DND-41 (cell line): ENCODE results near the gene NOSTRIN.

Experiments
- ATAC-seq: fragments of 200-7000 bp; cut with Tn5 transposase; 3 replicates; pipeline ENCODE4 v1.9.1; 2021; ENCODE audit warnings: low read depth; ENCODE audit not compliant: insufficient read depth
- DNase-seq: peaks from one replicate; pipeline ENCODE4 v3.0.0-alpha.2; 2020
- H2AFZ ChIP-seq: 2 replicates; pipeline ENCODE4 v1.6.0; 2012; ENCODE audit warnings: low read depth, low read length
- H3K27ac ChIP-seq: 2 replicates; pipeline ENCODE4 v1.5.1; 2012; ENCODE audit warnings: low read length, inconsistent platforms
- H3K27me3 ChIP-seq: fragments of 200-600 bp; sonication (generic); 2 replicates; pipeline ENCODE4 v1.6.0; 2012; ENCODE audit warnings: low read length, mild to moderate bottlenecking, inconsistent platforms; ENCODE audit not compliant: insufficient read depth, poor library complexity
- H3K36me3 ChIP-seq: 2 replicates; pipeline ENCODE4 v1.5.1; 2012; ENCODE audit warnings: low read length, inconsistent platforms; ENCODE audit not compliant: insufficient read depth
- H3K4me1 ChIP-seq: 2 replicates; pipeline ENCODE4 v1.5.1; 2012; ENCODE audit warnings: mild to moderate bottlenecking, low read length; ENCODE audit not compliant: insufficient read depth
- H3K4me2 ChIP-seq: 2 replicates; pipeline ENCODE4 v1.6.0; 2012; ENCODE audit warnings: mild to moderate bottlenecking, moderate library complexity, low read length, inconsistent platforms; ENCODE audit not compliant: insufficient read depth
- H3K4me3 ChIP-seq, 2 experiments: fragments of 200-600 bp in 1 of 2; shearing (Covaris generic) in 1 of 2; 2 replicates each; pipeline ENCODE4 v1.5.1; 2012 to 2016; ENCODE audit warnings: inconsistent platforms in 2 of 2, low read length in 2 of 2, mild to moderate bottlenecking in 2 of 2, low read depth in 1 of 2, moderate library complexity in 1 of 2
- H3K79me2 ChIP-seq: 2 replicates; pipeline ENCODE4 v1.6.0; 2012; ENCODE audit warnings: low read length, inconsistent platforms; ENCODE audit not compliant: insufficient read depth
- H3K9ac ChIP-seq: 2 replicates; pipeline ENCODE4 v1.6.0; 2012; ENCODE audit warnings: low read depth, mild to moderate bottlenecking, inconsistent platforms, low read length, moderate library complexity
- H3K9me3 ChIP-seq: 2 replicates; pipeline ENCODE4 v1.5.1; 2012; ENCODE audit warnings: low read length, moderate library complexity, mild to moderate bottlenecking, inconsistent platforms; ENCODE audit not compliant: insufficient read depth, severe bottlenecking
- H4K20me1 ChIP-seq: 2 replicates; pipeline ENCODE4 v1.6.0; 2012; ENCODE audit warnings: low read length; ENCODE audit not compliant: insufficient read depth
- CTCF ChIP-seq: IDR thresholded peaks from 2 replicates; pipeline ENCODE4 v1.5.1; 2012; ENCODE audit warnings: borderline replicate concordance, low read length, moderate library complexity, mild to moderate bottlenecking; ENCODE audit not compliant: poor library complexity, severe bottlenecking; ENCODE audit errors: extremely low read depth
- EZH2 ChIP-seq: IDR thresholded peaks from 3 replicates; pipeline ENCODE4 v1.6.1; 2012; ENCODE audit warnings: borderline replicate concordance, low read depth, mild to moderate bottlenecking, moderate library complexity, low read length, inconsistent platforms; ENCODE audit not compliant: severe bottlenecking

The NOSTRIN gene

GRCh38 chr2:168907940-168908662, 105.7 kb downstream of the NOSTRIN start:
- TF ChIP-seq CTCF, result no peak
- no peak for TF ChIP-seq EZH2
- H4K20me1 ChIP-seq, result no peaks in the 10 kb centered on the region
- H3K27me3 ChIP-seq, result peaks cover 3% of the 10 kb centered on the region
- no peak for ATAC-seq
- H3K4me3 ChIP-seq, result no peak overlapping the region
- H3K27ac ChIP-seq, result no peak overlapping the region
- H2AFZ ChIP-seq, result no peak overlapping the region
- H3K79me2 ChIP-seq, result no peaks in the 10 kb centered on the region
- no peaks in the 10 kb centered on the region for H3K9me3 ChIP-seq
- H3K36me3 ChIP-seq, result no peaks in the 10 kb centered on the region
- no peaks in the 10 kb centered on the region for H3K4me1 ChIP-seq
- no peak for DNase-seq
- no peak overlapping the region for H3K9ac ChIP-seq
- H3K4me2 ChIP-seq, result no peak overlapping the region

- H3K79me2 ChIP-seq, result no peaks in the 10 kb centered on the region
- no peaks in the 10 kb centered on the region for H3K4me1 ChIP-seq
- H3K4me2 ChIP-seq, result no peak overlapping the region
- H2AFZ ChIP-seq, result no peak overlapping the region
- H4K20me1 ChIP-seq, result no peaks in the 10 kb centered on the region
- no peak overlapping the region for H3K9ac ChIP-seq
- H3K9me3 ChIP-seq, result no peaks in the 10 kb centered on the region
- no peak overlapping the region for H3K4me3 ChIP-seq
- no peaks in the 10 kb centered on the region for H3K27me3 ChIP-seq
- no peak for DNase-seq
- ATAC-seq, result no peak
- TF ChIP-seq EZH2 (no peak), CTCF (no peak)
- H3K36me3 ChIP-seq, result no peaks in the 10 kb centered on the region
- H3K27ac ChIP-seq, result no peak overlapping the region
Measured at GRCh38 chr2:168910330-168910729, 107.9 kb downstream of the NOSTRIN start.

- Histone ChIP-seq H3K79me2 (no peaks in the 10 kb centered on the region), H3K4me1 (no peaks in the 10 kb centered on the region), H3K4me3 (no peak overlapping the region), H3K4me2 (no peak overlapping the region), H3K36me3 (no peaks in the 10 kb centered on the region), H3K27ac (no peak overlapping the region), H2AFZ (no peak overlapping the region), H3K27me3 (no peaks in the 10 kb centered on the region), H3K9me3 (no peaks in the 10 kb centered on the region), H3K9ac (no peak overlapping the region), H4K20me1 (no peaks in the 10 kb centered on the region)
- ATAC-seq (no peak), DNase-seq (no peak)
- TF ChIP-seq CTCF (no peak), EZH2 (no peak)
Measured at GRCh38 chr2:168912466-168912865, 110.0 kb downstream of the NOSTRIN start.
